HepG2 (cell line): ENCODE data around the gene NOVA2. TPM values are rescaled to one million over a fixed set of nuclear protein-coding genes. Genes with fewer than 3 reads are reported as not detected.

Source experiments
- ATAC-seq: fragments of 200-7000 bp; cut with Tn5 transposase; 3 replicates; pipeline ENCODE4 v1.9.1; 2020; ENCODE audit warnings: mild to moderate bottlenecking, moderate library complexity
- BruUV-seq: library from RNA; stranded (reverse); fragments of 400-500 nt; replicated peaks from 2 replicates; lab custom pipeline; 2021; lab: Mats Ljungman, UMichigan
- CTCF ChIA-PET: fragments of 300-600 bp; formaldehyde crosslinking; extraction: SDS; loops from one replicate; lab custom pipeline; 2021; ENCODE audit warnings: low total read pairs, inconsistent platforms, low intra/inter-chr PET ratio; lab: Yijun Ruan, JAX
- POLR2A ChIA-PET: fragments of 350-600 bp; sonication (Branson Sonifier 250); formaldehyde crosslinking; loops from one replicate; lab custom pipeline; 2020; ENCODE audit warnings: antibody characterized with exemption, inconsistent platforms; lab: Yijun Ruan, JAX
- DNase-seq: peaks from one replicate; pipeline ENCODE4 v3.0.0-alpha.2; 2015; ENCODE audit warnings: low spot score
- FAIRE-seq: peaks from 3 replicates; lab custom pipeline; 2011; peaks lifted over from hg19 to GRCh38; lab: Jason Lieb, UNC
- H2AFZ ChIP-seq: one replicate; pipeline ENCODE4 v1.6.1; 2011; ENCODE audit warnings: low read length, inconsistent platforms
- H3K27ac ChIP-seq: fragments of 300-600 bp; 3 replicates; pipeline ENCODE4 v1.8.0; 2011; ENCODE audit warnings: mixed run types, mild to moderate bottlenecking, mixed read lengths, low read length, inconsistent platforms; ENCODE audit not compliant: insufficient read depth; ENCODE audit errors: extremely low read length
- H3K27me3 ChIP-seq, 2 experiments: fragments of 200-600 bp in 1 of 2; 2 replicates in 1 of 2; 3 replicates in 1 of 2; pipeline versions ENCODE4 v1.6.0 to v1.8.0; 2011; ENCODE audit warnings: low read length in 2 of 2, mild to moderate bottlenecking in 2 of 2, moderate library complexity in 2 of 2, inconsistent platforms in 1 of 2; ENCODE audit not compliant: insufficient read depth in 2 of 2, control insufficient read depth in 1 of 2
- H3K36me3 ChIP-seq, 2 experiments: fragments of 200-600 bp in 1 of 2; replicated peaks in 1 of 2; 2 replicates in 1 of 2; 3 replicates in 1 of 2; pipeline versions ENCODE4 v1.5.1 to v1.8.0; 2011; ENCODE audit warnings: low read length in 2 of 2, inconsistent platforms in 1 of 2; ENCODE audit not compliant: insufficient read depth in 2 of 2, control insufficient read depth in 1 of 2
- H3K4me1 ChIP-seq: 2 replicates; pipeline ENCODE4 v1.5.1; 2012; ENCODE audit warnings: low read length, inconsistent platforms; ENCODE audit not compliant: insufficient read depth
- H3K4me2 ChIP-seq: 2 replicates; pipeline ENCODE4 v1.6.0; 2011; ENCODE audit warnings: low read depth, low read length, inconsistent platforms
- H3K4me3 ChIP-seq, 3 experiments: fragments of 200-600 bp in 1 of 3; sonication (generic), shearing (Covaris generic) in 1 of 3; replicated peaks in 1 of 3; 2 replicates each; pipeline ENCODE4 v1.5.1; 2011 to 2016; ENCODE audit warnings: low read length in 3 of 3, inconsistent platforms in 2 of 3, low read depth in 2 of 3, mild to moderate bottlenecking in 2 of 3, control low read depth in 1 of 3, mixed read lengths in 1 of 3; ENCODE audit not compliant: insufficient read depth in 1 of 3
- H3K79me2 ChIP-seq: one replicate; pipeline ENCODE4 v1.6.1; 2011; ENCODE audit warnings: low read length, inconsistent platforms; ENCODE audit not compliant: insufficient read depth
- H3K9ac ChIP-seq: 2 replicates; pipeline ENCODE4 v1.6.0; 2011; ENCODE audit warnings: mild to moderate bottlenecking, low read depth, low read length, inconsistent platforms; ENCODE audit not compliant: insufficient read depth
- H3K9me3 ChIP-seq: 2 replicates; pipeline ENCODE4 v1.5.1; 2012; ENCODE audit warnings: mild to moderate bottlenecking, low read length
- H4K20me1 ChIP-seq: 2 replicates; pipeline ENCODE4 v1.6.0; 2011; ENCODE audit warnings: inconsistent platforms, mild to moderate bottlenecking, low read length, moderate library complexity; ENCODE audit not compliant: insufficient read depth
- ARNT2 ChIP-seq: sonication (generic); formaldehyde crosslinking; IDR thresholded peaks from 2 replicates; pipeline ENCODE4 v1.8.0; 2022; ENCODE audit warnings: mild to moderate bottlenecking, low read depth, missing genetic modification reagents, moderate library complexity
- BHLHE40 ChIP-seq: IDR thresholded peaks from 2 replicates; pipeline ENCODE4 v1.6.1; 2011; ENCODE audit warnings: low read length, improper control_type of control experiment
- HMGA1 ChIP-seq: sonication (generic); formaldehyde crosslinking; conservative IDR thresholded peaks from 2 replicates; pipeline ENCODE4 v1.4.0; 2020; ENCODE audit warnings: missing genetic modification reagents
- RXRA ChIP-seq: sonication (generic); formaldehyde crosslinking; IDR thresholded peaks from 2 replicates; pipeline ENCODE4 v1.5.1; 2020; ENCODE audit warnings: missing genetic modification reagents
- SALL2 ChIP-seq: sonication (generic); formaldehyde crosslinking; IDR thresholded peaks from 2 replicates; pipeline ENCODE4 v1.8.1; 2023; ENCODE audit warnings: mild to moderate bottlenecking, missing genetic modification reagents, inconsistent platforms
- ZMYM3 ChIP-seq: sonication (generic); formaldehyde crosslinking; IDR thresholded peaks from 2 replicates; pipeline ENCODE4 v1.5.1; 2020; ENCODE audit warnings: mild to moderate bottlenecking, missing genetic modification reagents
- ZNF607 ChIP-seq: sonication (generic); formaldehyde crosslinking; IDR thresholded peaks from 2 replicates; pipeline ENCODE4 v1.5.1; 2020; ENCODE audit warnings: missing genetic modification reagents, mild to moderate bottlenecking, borderline replicate concordance
- WGBS: methylation state at CpG from one replicate; pipeline ENCODE4 v1.1.6; 2017; ENCODE audit warnings: low lambda C conversion rate; 5-methylcytosine and 5-hydroxymethylcytosine counted together
- in situ Hi-C: cut with HindIII; loops from 2 replicates; pipeline ENCODE4 v1.10.0; 2017; ENCODE audit warnings: low pct_unique_long_range_greater_than_20kb; ENCODE audit not compliant: extremely low pct_ligation_motif_present
- intact Hi-C: fragments of 100-400 bp; cut with micrococcal nuclease; formaldehyde crosslinking; loops from one replicate; pipeline ENCODE4 v1.10.0; 2022; ENCODE audit not compliant: unreplicated experiment
- polyA plus RNA-seq, 8 experiments: library from polyadenylated mRNA; depleted of rRNA in 3 of 8; stranded (reverse) in 7 of 8; unstranded in 1 of 8; fragments of >200 nt; fragmentation: Illumina TruSeq in 4 of 8; extraction: Trizol in 4 of 8; gene quantifications; 2 replicates each; pipeline versions ENCODE4 v1.2.1 to v1.2.3, GENCODE V29; 2011 to 2016; ENCODE audit warnings: low read depth in 4 of 8, missing spikeins in 1 of 8, mixed read lengths in 1 of 8; ENCODE audit not compliant: insufficient read depth in 1 of 8
- total RNA-seq, 5 experiments: library from RNA; depleted of rRNA; stranded (reverse); fragments of >200 nt; fragmentation: Illumina TruSeq; extraction: Trizol; gene quantifications; 2 replicates each; pipeline ENCODE4 v1.2.3, GENCODE V29; 2016; ENCODE audit warnings: low read depth in 1 of 5
- TF ChIP-seq, protein P1 (sequence below): sonication (generic); formaldehyde crosslinking; IDR thresholded peaks from 2 replicates; pipeline ENCODE4 v1.5.1; 2020; ENCODE audit warnings: mild to moderate bottlenecking, missing genetic modification reagents
- TF ChIP-seq, protein P2 (sequence below): sonication (generic); formaldehyde crosslinking; IDR thresholded peaks from 2 replicates; pipeline ENCODE4 v1.4.0; 2020; ENCODE audit warnings: missing genetic modification reagents, mild to moderate bottlenecking, borderline replicate concordance
- TF ChIP-seq, protein P3 (sequence below): IDR thresholded peaks from 2 replicates; pipeline ENCODE4 v1.6.1; 2016; ENCODE audit warnings: mild to moderate bottlenecking

NOVA2 gene
- total and polyA plus RNA-seq, 2 of the 13 experiments (the other 11 are each of a cell fraction or from before 2014, with no cell fraction given) = not detected

DNA sequence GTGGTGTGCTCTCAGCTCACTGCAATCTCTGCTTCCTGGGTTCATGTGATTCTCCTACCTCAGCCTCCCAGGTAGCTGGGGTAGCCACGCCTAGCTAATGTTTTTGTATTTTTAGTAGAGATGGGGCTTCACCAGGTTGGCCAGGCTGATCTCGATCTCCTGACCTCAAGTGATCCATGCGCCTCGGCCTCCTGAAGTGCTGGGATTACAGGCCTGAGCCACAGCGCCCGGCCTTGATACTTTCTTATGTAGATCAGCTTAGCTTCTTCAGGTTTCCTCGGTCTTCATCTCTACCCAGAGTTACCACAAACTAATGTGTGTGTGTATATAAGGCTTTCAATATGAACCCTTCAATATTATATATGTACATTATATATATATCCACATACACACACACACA, 11.7 kb upstream of the NOVA2 start:
- Histone ChIP-seq H3K27ac (no peak overlapping the region), H3K4me2 (no peak overlapping the region), H3K9ac (no peak overlapping the region), H3K4me3 (no peak overlapping the region), H3K36me3 (no peaks in the 10 kb centered on the region), H3K79me2 (no peaks in the 10 kb centered on the region), H3K4me1 (no peaks in the 10 kb centered on the region), H2AFZ (no peak overlapping the region), H3K27me3 (peaks cover 0 to 20% of the 10 kb centered on the region in 2 experiments; a peak in 4 of 5 replicates), H3K9me3 (no peaks in the 10 kb centered on the region), H4K20me1 (no peaks in the 10 kb centered on the region)
- 61% methylated on average over 7 of the region's 7 CpGs for WGBS
- ATAC-seq (no peak), FAIRE-seq (no peak), DNase-seq (no peak)
- intact Hi-C loops = no loop called here
- ChIA-PET CTCF (no interaction called here), POLR2A (no interaction called here)
- in situ Hi-C loops = no loop called here
- no TSS peak for BruUV-seq
- TF ChIP-seq RXRA (CRISPR knock-in tag) (no peak), BHLHE40 (no peak), ARNT2 (CRISPR knock-in tag) (no peak), HMGA1 (CRISPR knock-in tag) (no peak)

DNA sequence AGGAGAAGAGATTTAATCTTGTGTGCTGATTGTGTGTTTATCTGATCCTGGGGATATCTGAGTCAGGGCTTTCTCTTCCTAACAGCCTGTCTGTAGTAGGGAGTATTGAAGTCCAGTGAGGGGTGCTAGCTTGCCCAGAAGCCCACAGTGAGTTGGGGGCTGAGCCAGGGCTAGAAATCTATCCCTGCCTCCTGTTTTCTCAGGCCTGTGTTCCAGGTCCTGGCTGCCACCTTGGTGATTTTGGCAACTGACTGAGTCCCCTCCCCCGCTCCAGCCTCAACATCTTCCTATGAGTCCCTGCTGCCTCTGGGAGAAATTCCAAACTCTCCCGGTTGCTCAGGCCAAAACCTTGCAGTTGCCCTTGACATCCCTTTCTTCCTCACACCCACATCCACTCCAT, 7.7 kb upstream of the NOVA2 start:
- H4K20me1 ChIP-seq = no peaks in the 10 kb centered on the region
- H3K27me3 ChIP-seq = peaks cover 1 to 16% of the 10 kb centered on the region in 2 experiments; a peak in 4 of 5 replicates
- no peak overlapping the region for H3K27ac ChIP-seq
- FAIRE-seq (no peak), DNase-seq (no peak), ATAC-seq (no peak)
- H3K79me2 ChIP-seq = no peaks in the 10 kb centered on the region
- no peaks in the 10 kb centered on the region for H3K36me3 ChIP-seq
- ChIA-PET CTCF (no interaction called here), POLR2A (no interaction called here)
- no peak overlapping the region for H3K4me2 ChIP-seq
- WGBS = 7% methylated on average over 2 of the region's 2 CpGs
- no peak overlapping the region for H3K9ac ChIP-seq
- no TSS peak for BruUV-seq
- no peaks in the 10 kb centered on the region for H3K9me3 ChIP-seq
- in situ Hi-C loops (no loop called here), intact Hi-C loops (no loop called here)
- H2AFZ ChIP-seq = no peak overlapping the region
- no peak overlapping the region for H3K4me3 ChIP-seq
- no peaks in the 10 kb centered on the region for H3K4me1 ChIP-seq
- TF ChIP-seq ZNF607 = no peak
- TF ChIP-seq, protein P1, sequence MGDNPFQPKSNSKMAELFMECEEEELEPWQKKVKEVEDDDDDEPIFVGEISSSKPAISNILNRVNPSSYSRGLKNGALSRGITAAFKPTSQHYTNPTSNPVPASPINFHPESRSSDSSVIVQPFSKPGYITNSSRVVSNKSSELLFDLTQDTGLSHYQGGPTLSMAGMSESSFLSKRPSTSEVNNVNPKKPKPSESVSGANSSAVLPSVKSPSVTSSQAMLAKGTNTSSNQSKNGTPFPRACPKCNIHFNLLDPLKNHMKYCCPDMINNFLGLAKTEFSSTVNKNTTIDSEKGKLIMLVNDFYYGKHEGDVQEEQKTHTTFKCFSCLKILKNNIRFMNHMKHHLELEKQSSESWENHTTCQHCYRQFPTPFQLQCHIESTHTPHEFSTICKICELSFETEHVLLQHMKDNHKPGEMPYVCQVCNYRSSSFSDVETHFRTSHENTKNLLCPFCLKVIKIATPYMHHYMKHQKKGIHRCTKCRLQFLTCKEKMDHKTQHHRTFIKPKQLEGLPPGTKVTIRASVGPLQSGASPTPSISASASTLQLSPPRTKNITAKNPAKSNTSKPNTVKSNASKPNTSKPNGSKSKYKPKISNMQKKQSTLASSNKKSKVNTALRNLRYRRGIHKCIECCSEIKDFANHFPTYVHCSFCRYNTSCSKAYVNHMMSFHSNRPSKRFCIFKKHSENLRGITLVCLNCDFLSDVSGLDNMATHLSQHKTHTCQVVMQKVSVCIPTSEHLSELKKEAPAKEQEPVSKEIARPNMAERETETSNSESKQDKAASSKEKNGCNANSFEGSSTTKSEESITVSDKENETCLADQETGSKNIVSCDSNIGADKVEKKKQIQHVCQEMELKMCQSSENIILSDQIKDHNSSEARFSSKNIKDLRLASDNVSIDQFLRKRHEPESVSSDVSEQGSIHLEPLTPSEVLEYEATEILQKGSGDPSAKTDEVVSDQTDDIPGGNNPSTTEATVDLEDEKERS (CRISPR knock-in tag) = no peak
- TF ChIP-seq, protein P2, sequence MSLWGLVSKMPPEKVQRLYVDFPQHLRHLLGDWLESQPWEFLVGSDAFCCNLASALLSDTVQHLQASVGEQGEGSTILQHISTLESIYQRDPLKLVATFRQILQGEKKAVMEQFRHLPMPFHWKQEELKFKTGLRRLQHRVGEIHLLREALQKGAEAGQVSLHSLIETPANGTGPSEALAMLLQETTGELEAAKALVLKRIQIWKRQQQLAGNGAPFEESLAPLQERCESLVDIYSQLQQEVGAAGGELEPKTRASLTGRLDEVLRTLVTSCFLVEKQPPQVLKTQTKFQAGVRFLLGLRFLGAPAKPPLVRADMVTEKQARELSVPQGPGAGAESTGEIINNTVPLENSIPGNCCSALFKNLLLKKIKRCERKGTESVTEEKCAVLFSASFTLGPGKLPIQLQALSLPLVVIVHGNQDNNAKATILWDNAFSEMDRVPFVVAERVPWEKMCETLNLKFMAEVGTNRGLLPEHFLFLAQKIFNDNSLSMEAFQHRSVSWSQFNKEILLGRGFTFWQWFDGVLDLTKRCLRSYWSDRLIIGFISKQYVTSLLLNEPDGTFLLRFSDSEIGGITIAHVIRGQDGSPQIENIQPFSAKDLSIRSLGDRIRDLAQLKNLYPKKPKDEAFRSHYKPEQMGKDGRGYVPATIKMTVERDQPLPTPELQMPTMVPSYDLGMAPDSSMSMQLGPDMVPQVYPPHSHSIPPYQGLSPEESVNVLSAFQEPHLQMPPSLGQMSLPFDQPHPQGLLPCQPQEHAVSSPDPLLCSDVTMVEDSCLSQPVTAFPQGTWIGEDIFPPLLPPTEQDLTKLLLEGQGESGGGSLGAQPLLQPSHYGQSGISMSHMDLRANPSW (CRISPR knock-in tag) = no peak
- no peak for TF ChIP-seq SALL2 (CRISPR knock-in tag)
- no peak for TF ChIP-seq ZMYM3 (CRISPR knock-in tag)
- TF ChIP-seq, protein P3, sequence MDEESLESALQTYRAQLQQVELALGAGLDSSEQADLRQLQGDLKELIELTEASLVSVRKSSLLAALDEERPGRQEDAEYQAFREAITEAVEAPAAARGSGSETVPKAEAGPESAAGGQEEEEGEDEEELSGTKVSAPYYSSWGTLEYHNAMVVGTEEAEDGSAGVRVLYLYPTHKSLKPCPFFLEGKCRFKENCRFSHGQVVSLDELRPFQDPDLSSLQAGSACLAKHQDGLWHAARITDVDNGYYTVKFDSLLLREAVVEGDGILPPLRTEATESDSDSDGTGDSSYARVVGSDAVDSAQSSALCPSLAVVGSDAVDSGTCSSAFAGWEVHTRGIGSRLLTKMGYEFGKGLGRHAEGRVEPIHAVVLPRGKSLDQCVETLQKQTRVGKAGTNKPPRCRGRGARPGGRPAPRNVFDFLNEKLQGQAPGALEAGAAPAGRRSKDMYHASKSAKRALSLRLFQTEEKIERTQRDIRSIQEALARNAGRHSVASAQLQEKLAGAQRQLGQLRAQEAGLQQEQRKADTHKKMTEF (CRISPR knock-in tag) = no peak
